H1 (cell line): Measurements from ENCODE around the gene MBD3L1. TPM values are rescaled to one million over a fixed set of nuclear protein-coding genes. Genes with fewer than 3 reads are reported as not detected.

Source experiments
- CTCF ChIA-PET: fragments of 300-600 bp; sonication (Branson Sonifier 250); formaldehyde crosslinking; loops from one replicate; lab custom pipeline; 2021; ENCODE audit not compliant: partially characterized antibody; lab: Charles Lee
- POLR2A ChIA-PET: fragments of 300-600 bp; sonication (Branson Sonifier 250); formaldehyde crosslinking; loops from one replicate; lab custom pipeline; 2021; ENCODE audit warnings: inconsistent platforms; ENCODE audit not compliant: partially characterized antibody; lab: Charles Lee
- DNase-seq, 2 experiments: peaks; one replicate each; pipeline versions ENCODE4 v3.0.0 to v3.0.0-alpha.2; 2010 to 2022; ENCODE audit warnings: low spot score in 2 of 2, low read depth in 1 of 2, mixed read lengths in 1 of 2
- FAIRE-seq: peaks from 2 replicates; lab custom pipeline; 2011; peaks lifted over from hg19 to GRCh38; lab: Jason Lieb, UNC
- H2AFZ ChIP-seq: 2 replicates; pipeline ENCODE4 v1.8.1; 2012; ENCODE audit warnings: low read length, inconsistent platforms
- H2AK5ac ChIP-seq: 2 replicates; pipeline ENCODE4 v1.6.1; 2013; ENCODE audit warnings: low read depth, low read length
- H2BK120ac ChIP-seq: replicated peaks from 2 replicates; pipeline ENCODE3; 2013; ENCODE audit warnings: low read depth, low read length, inconsistent platforms
- H2BK12ac ChIP-seq: 2 replicates; pipeline ENCODE4 v1.6.1; 2013; ENCODE audit warnings: low read depth, low read length
- H2BK15ac ChIP-seq: 2 replicates; pipeline ENCODE4 v1.6.1; 2013; ENCODE audit warnings: low read length
- H2BK20ac ChIP-seq: 2 replicates; pipeline ENCODE4 v1.6.1; 2013; ENCODE audit warnings: low read length
- H2BK5ac ChIP-seq: 2 replicates; pipeline ENCODE4 v1.6.1; 2013; ENCODE audit warnings: low read depth, low read length
- H3K14ac ChIP-seq: 2 replicates; pipeline ENCODE4 v1.6.1; 2013; ENCODE audit warnings: inconsistent platforms; ENCODE audit not compliant: insufficient read length
- H3K18ac ChIP-seq: 2 replicates; pipeline ENCODE4 v1.6.1; 2013; ENCODE audit warnings: low read length; ENCODE audit errors: extremely low read depth
- H3K23ac ChIP-seq: 2 replicates; pipeline ENCODE4 v1.6.1; 2013; ENCODE audit warnings: inconsistent platforms; ENCODE audit not compliant: insufficient read length
- H3K23me2 ChIP-seq: 2 replicates; pipeline ENCODE4 v1.6.1; 2013; ENCODE audit warnings: low read depth, low read length
- H3K27ac ChIP-seq: 2 replicates; pipeline ENCODE4 v1.6.1; 2011; ENCODE audit warnings: low read depth, low read length, inconsistent platforms
- H3K27me3 ChIP-seq, 4 experiments: replicated peaks in 1 of 4; 1 replicate in 1 of 4; 2 replicates in 3 of 4; pipeline versions ENCODE4 v1.6.1 to v1.8.1; 2011 to 2013; ENCODE audit warnings: low read length in 3 of 4, mild to moderate bottlenecking in 3 of 4, inconsistent platforms in 2 of 4, mixed read lengths in 2 of 4, moderate library complexity in 1 of 4; ENCODE audit not compliant: control insufficient read depth in 3 of 4, insufficient read depth in 3 of 4; ENCODE audit errors: extremely low read depth in 1 of 4
- H3K36me3 ChIP-seq, 4 experiments: 2 replicates each; pipeline versions ENCODE4 v1.6.1 to v1.8.1; 2011 to 2013; ENCODE audit warnings: mild to moderate bottlenecking in 4 of 4, low read length in 3 of 4, moderate library complexity in 2 of 4, control low read depth in 1 of 4, inconsistent platforms in 1 of 4; ENCODE audit not compliant: insufficient read depth in 4 of 4, control insufficient read depth in 2 of 4
- H3K4ac ChIP-seq: replicated peaks from 2 replicates; pipeline ENCODE3; 2013; ENCODE audit warnings: low read length, low read depth, mixed read lengths, inconsistent platforms; ENCODE audit not compliant: insufficient read length
- H3K4me1 ChIP-seq, 4 experiments: replicated peaks in 1 of 4; 1 replicate in 1 of 4; 2 replicates in 3 of 4; pipeline versions ENCODE4 v1.6.1 to v1.8.1; 2011 to 2013; ENCODE audit warnings: low read length in 3 of 4, inconsistent platforms in 2 of 4, mixed read lengths in 1 of 4; ENCODE audit not compliant: insufficient read depth in 4 of 4, control insufficient read depth in 3 of 4
- H3K4me2 ChIP-seq, 2 experiments: 2 replicates each; pipeline versions ENCODE4 v1.6.1 to v1.8.1; 2011 to 2013; ENCODE audit warnings: low read depth in 2 of 2, low read length in 2 of 2, control low read depth in 1 of 2, inconsistent platforms in 1 of 2, mild to moderate bottlenecking in 1 of 2; ENCODE audit not compliant: insufficient read depth in 1 of 2
- H3K4me3 ChIP-seq, 4 experiments: fragments of 200-600, 300-600 bp in 1 of 4; sonication (generic), shearing (Covaris generic), sonication (Bioruptor Twin) in 1 of 4; 2 replicates each; pipeline versions ENCODE4 v1.5.1 to v1.8.1; 2011 to 2016; ENCODE audit warnings: low read length in 4 of 4, low read depth in 3 of 4, control low read depth in 2 of 4, inconsistent platforms in 2 of 4, mild to moderate bottlenecking in 2 of 4, mixed read lengths in 1 of 4, moderate library complexity in 1 of 4; ENCODE audit not compliant: insufficient read depth in 2 of 4; ENCODE audit errors: extremely low read depth in 1 of 4
- H3K56ac ChIP-seq: replicated peaks from 2 replicates; pipeline ENCODE3; 2013; ENCODE audit warnings: low read depth, mild to moderate bottlenecking, mixed read lengths, low read length, inconsistent platforms; ENCODE audit not compliant: insufficient read length
- H3K79me1 ChIP-seq: 2 replicates; pipeline ENCODE4 v1.6.1; 2013; ENCODE audit warnings: low read depth, low read length, control low read depth
- H3K79me2 ChIP-seq, 2 experiments: 2 replicates each; pipeline versions ENCODE4 v1.6.1 to v1.8.1; 2012 to 2013; ENCODE audit warnings: low read length in 2 of 2, mild to moderate bottlenecking in 2 of 2, inconsistent platforms in 1 of 2; ENCODE audit not compliant: insufficient read depth in 2 of 2, control insufficient read depth in 1 of 2
- H3K9ac ChIP-seq, 4 experiments: replicated peaks in 1 of 4; 1 replicate in 1 of 4; 2 replicates in 3 of 4; pipeline versions ENCODE4 v1.6.1 to v1.8.1; 2011 to 2013; ENCODE audit warnings: low read depth in 3 of 4, low read length in 3 of 4, control low read depth in 2 of 4, mild to moderate bottlenecking in 2 of 4, moderate library complexity in 2 of 4, inconsistent platforms in 1 of 4; ENCODE audit errors: extremely low read depth in 1 of 4
- H3K9me3 ChIP-seq, 2 experiments: 2 replicates each; pipeline versions ENCODE4 v1.6.1 to v1.8.1; 2012 to 2013; ENCODE audit warnings: mild to moderate bottlenecking in 2 of 2, moderate library complexity in 2 of 2, control low read depth in 1 of 2, inconsistent platforms in 1 of 2, low read depth in 1 of 2, low read length in 1 of 2, mixed read lengths in 1 of 2; ENCODE audit not compliant: insufficient read depth in 2 of 2
- H4K20me1 ChIP-seq, 2 experiments: replicated peaks in 1 of 2; 2 replicates each; pipeline versions ENCODE3 to v1.8.1; 2011 to 2013; ENCODE audit warnings: inconsistent platforms in 2 of 2, low read length in 2 of 2, mild to moderate bottlenecking in 1 of 2; ENCODE audit not compliant: insufficient read depth in 2 of 2, control insufficient read depth in 1 of 2
- H4K5ac ChIP-seq: 2 replicates; pipeline ENCODE4 v1.6.1; 2013; ENCODE audit warnings: low read length, low read depth, mixed read lengths, inconsistent platforms; ENCODE audit not compliant: insufficient read length
- H4K8ac ChIP-seq: 2 replicates; pipeline ENCODE4 v1.8.0; 2013; ENCODE audit warnings: mild to moderate bottlenecking, moderate library complexity, low read length, inconsistent platforms; ENCODE audit not compliant: insufficient read depth; ENCODE audit errors: extremely low read depth
- H4K91ac ChIP-seq: replicated peaks from 2 replicates; pipeline ENCODE3; 2013; ENCODE audit warnings: low read length, mixed read lengths, inconsistent platforms; ENCODE audit not compliant: insufficient read length
- BRCA1 ChIP-seq: IDR thresholded peaks from 2 replicates; pipeline ENCODE4 v1.6.1; 2012; ENCODE audit warnings: low read depth, low read length, improper control_type of control experiment
- CBX5 ChIP-seq: fragments of 300-800, 300-1000 bp; sonication (generic); IDR thresholded peaks from 2 replicates; pipeline ENCODE4 v1.7.1; 2016; ENCODE audit warnings: antibody characterized with exemption, low read length, low read depth
- CREB1 ChIP-seq: IDR thresholded peaks from 2 replicates; pipeline ENCODE4 v1.6.1; 2012; ENCODE audit warnings: inconsistent platforms
- EZH2 ChIP-seq: fragments of 200-600 bp; sonication (generic); IDR thresholded peaks from 2 replicates; pipeline ENCODE4 v1.7.1; 2012; ENCODE audit warnings: low read depth, mild to moderate bottlenecking, moderate library complexity, low read length, inconsistent platforms; ENCODE audit not compliant: severe bottlenecking
- GABPA ChIP-seq: IDR thresholded peaks from 2 replicates; pipeline ENCODE4 v1.6.1; 2011; ENCODE audit warnings: mild to moderate bottlenecking, low read length, moderate library complexity, borderline replicate concordance; ENCODE audit not compliant: insufficient read depth
- GTF2F1 ChIP-seq: IDR thresholded peaks from 2 replicates; pipeline ENCODE4 v1.6.1; 2012; ENCODE audit warnings: low read depth, low read length, improper control_type of control experiment, borderline replicate concordance
- HDAC6 ChIP-seq: IDR thresholded peaks from one replicate; pipeline ENCODE4 v1.7.1; 2012; ENCODE audit warnings: low read depth, mild to moderate bottlenecking, inconsistent platforms, low read length, moderate library complexity
- POLR2AphosphoS5 ChIP-seq: IDR thresholded peaks from 2 replicates; pipeline ENCODE4 v1.6.1; 2011; ENCODE audit warnings: low read depth, low read length
- RNF2 ChIP-seq: fragments of 200-900, 300-1000 bp; sonication (generic); IDR thresholded peaks from 2 replicates; pipeline ENCODE4 v1.7.1; 2016; ENCODE audit warnings: borderline replicate concordance, low read depth, mild to moderate bottlenecking, antibody characterized with exemption, low read length; ENCODE audit not compliant: poor library complexity, severe bottlenecking; ENCODE audit errors: missing control alignments
- RXRA ChIP-seq: IDR thresholded peaks from 2 replicates; pipeline ENCODE4 v1.6.1; 2011; ENCODE audit warnings: low read depth, mild to moderate bottlenecking, low read length, moderate library complexity; ENCODE audit not compliant: insufficient read depth
- SIRT6 ChIP-seq: IDR thresholded peaks from one replicate; pipeline ENCODE4 v1.7.1; 2012; ENCODE audit warnings: low read length, inconsistent platforms
- SP4 ChIP-seq: IDR thresholded peaks from 2 replicates; pipeline ENCODE4 v1.6.1; 2012; ENCODE audit warnings: low read length, inconsistent platforms
- TCF12 ChIP-seq: IDR thresholded peaks from 2 replicates; pipeline ENCODE4 v1.6.1; 2011; ENCODE audit warnings: low read depth, mild to moderate bottlenecking, low read length
- USF2 ChIP-seq: IDR thresholded peaks from 2 replicates; pipeline ENCODE4 v1.6.1; 2011; ENCODE audit warnings: low read length, improper control_type of control experiment
- YY1 ChIP-seq: IDR thresholded peaks from 2 replicates; pipeline ENCODE4 v1.6.1; 2011; ENCODE audit warnings: low read depth, mild to moderate bottlenecking, low read length
- WGBS, 2 experiments: shearing (Covaris generic) in 1 of 2; methylation state at CpG; one replicate each; pipeline versions ENCODE4 v1.1.6 to v1.1.7; 2013 to 2015; ENCODE audit warnings: low lambda C conversion rate in 2 of 2, mixed read lengths in 2 of 2, inconsistent platforms in 1 of 2, low coverage in 1 of 2, missing lambda C conversion rate in 1 of 2; ENCODE audit not compliant: insufficient replicate concordance in 2 of 2, insufficient coverage in 1 of 2, insufficient read length in 1 of 2; ENCODE audit errors: extremely low coverage in 1 of 2, missing lambda C conversion rate in 1 of 2; 5-methylcytosine and 5-hydroxymethylcytosine counted together
- polyA plus RNA-seq, 7 experiments: library from polyadenylated mRNA; depleted of rRNA in 3 of 7; stranded (reverse) in 5 of 7; unstranded in 2 of 7; fragments of >200 nt in 5 of 7; fragments of 200-250 nt in 2 of 7; gene quantifications; 1 replicate in 5 of 7; 2 replicates in 1 of 7; 4 replicates in 1 of 7; pipeline versions ENCODE4 v1.2.1 to v1.2.3, GENCODE V29; 2011 to 2013; ENCODE audit warnings: missing spikeins in 2 of 7, mixed read lengths in 2 of 7
- total RNA-seq: library from RNA; stranded (reverse); fragmentation: NEBNext Ultra II Directional; extraction: Animal tissue kit (Norgen Biotek cat#: 25700); gene quantifications from 2 replicates; pipeline ENCODE4 v1.2.1, GENCODE V29; 2021

The MBD3L1 gene
- total and polyA plus RNA-seq, 2 of the 8 experiments (the other 6 are each of a cell fraction or from before 2014, with no cell fraction given) = not detected

- no peak overlapping the region for H2BK120ac ChIP-seq
- no peak overlapping the region for H3K27ac ChIP-seq
- DNase-seq = no peak
- no peak overlapping the region for H2BK5ac ChIP-seq
- no peaks in the 10 kb centered on the region for H3K79me1 ChIP-seq
- H3K79me2 ChIP-seq = no peaks in the 10 kb centered on the region
- FAIRE-seq = no peak
- 94% methylated on average over 3 of the region's 3 CpGs; no CpG with 5 or more reads in 1 of the 2 experiments for WGBS, 2 experiments
- H2BK15ac ChIP-seq = no peak overlapping the region
- no peak overlapping the region for H4K91ac ChIP-seq
- H2AFZ ChIP-seq = no peak overlapping the region
- H3K23me2 ChIP-seq = no peaks in the 10 kb centered on the region
- no peak overlapping the region for H2BK12ac ChIP-seq
- no peak overlapping the region for H3K9ac ChIP-seq
- H3K27me3 ChIP-seq = no peaks in the 10 kb centered on the region
- H3K14ac ChIP-seq = no peak overlapping the region
- no peak overlapping the region for H4K8ac ChIP-seq
- H4K20me1 ChIP-seq = no peaks in the 10 kb centered on the region
- H3K4ac ChIP-seq = no peak overlapping the region
- peaks cover 73 to 82% of the 10 kb centered on the region in 2 experiments for H3K9me3 ChIP-seq
- ChIA-PET POLR2A (no interaction called here), CTCF (no interaction called here)
- no peak overlapping the region for H3K4me3 ChIP-seq
- no peak overlapping the region for H3K18ac ChIP-seq
- no peak overlapping the region for H2BK20ac ChIP-seq
- H2AK5ac ChIP-seq = no peak overlapping the region
- H3K4me1 ChIP-seq = no peaks in the 10 kb centered on the region
- no peak overlapping the region for H3K4me2 ChIP-seq
- no peak overlapping the region for H3K56ac ChIP-seq
- peaks cover 14 to 94% (median 41%) of the 10 kb centered on the region in 4 experiments for H3K36me3 ChIP-seq
- no peak overlapping the region for H3K23ac ChIP-seq
- no peak overlapping the region for H4K5ac ChIP-seq
- no peak for TF ChIP-seq EZH2
- TF ChIP-seq HDAC6 = no peak
- TF ChIP-seq POLR2AphosphoS5 = no peak
- TF ChIP-seq RXRA = no peak
- TF ChIP-seq SIRT6 = no peak
- no peak for TF ChIP-seq GTF2F1
- no peak for TF ChIP-seq TCF12
- no peak for TF ChIP-seq SP4
- TF ChIP-seq CBX5 = no peak
- TF ChIP-seq GABPA = no peak
- TF ChIP-seq BRCA1 = no peak
- no peak for TF ChIP-seq CREB1
- TF ChIP-seq USF2 = no peak
- no peak for TF ChIP-seq YY1
- TF ChIP-seq RNF2 = no peak
These were observed 18.0 kb upstream of the MBD3L1 start for GRCh38 chr19:8814176-8814575.
